DOHH2 (cell line): ENCODE results near the gene SLC7A14.

Experiments
- H3F3A ChIP-seq: fragments of 200-600 bp; sonication (generic), shearing (Covaris generic); 2 replicates; pipeline ENCODE4 v1.6.0; 2016; ENCODE audit warnings: antibody characterized with exemption, mild to moderate bottlenecking; ENCODE audit not compliant: control insufficient read depth, insufficient read depth
- H3K27ac ChIP-seq: fragments of 200-600 bp; sonication (generic); 2 replicates; pipeline ENCODE4 v1.5.1; 2014; ENCODE audit warnings: low read depth, mild to moderate bottlenecking, low read length, moderate library complexity
- H3K27me3 ChIP-seq: fragments of 200-600 bp; sonication (generic); 2 replicates; pipeline ENCODE4 v1.6.1; 2014; ENCODE audit warnings: mild to moderate bottlenecking, low read length, mixed read lengths; ENCODE audit not compliant: control insufficient read depth
- H3K36me3 ChIP-seq: fragments of 200-600 bp; sonication (generic); 2 replicates; pipeline ENCODE4 v1.6.1; 2014; ENCODE audit warnings: mild to moderate bottlenecking, low read length, moderate library complexity, mixed read lengths; ENCODE audit not compliant: control insufficient read depth
- H3K4me1 ChIP-seq: fragments of 200-600 bp; sonication (generic); 2 replicates; pipeline ENCODE4 v1.6.1; 2014; ENCODE audit warnings: mild to moderate bottlenecking, low read length, mixed read lengths; ENCODE audit not compliant: control insufficient read depth
- H3K4me2 ChIP-seq: fragments of 200-600 bp; sonication (generic); 2 replicates; pipeline ENCODE4 v1.6.0; 2014; ENCODE audit warnings: mild to moderate bottlenecking, low read length, moderate library complexity
- H3K4me3 ChIP-seq: fragments of 200-600 bp; sonication (generic); 2 replicates; pipeline ENCODE4 v1.5.1; 2014; ENCODE audit warnings: mild to moderate bottlenecking, low read length, mixed read lengths
- H3K79me2 ChIP-seq: fragments of 200-600 bp; sonication (generic); 2 replicates; pipeline ENCODE4 v1.6.1; 2014; ENCODE audit warnings: mild to moderate bottlenecking, low read length, mixed read lengths; ENCODE audit not compliant: control insufficient read depth
- H3K9me2 ChIP-seq: fragments of 200-600 bp; sonication (generic); replicated peaks from 2 replicates; pipeline ENCODE4 v1.6.1; 2014; ENCODE audit warnings: mild to moderate bottlenecking, low read length, mixed read lengths; ENCODE audit not compliant: control insufficient read depth
- H3K9me3 ChIP-seq: fragments of 200-600 bp; sonication (generic); 2 replicates; pipeline ENCODE4 v1.6.1; 2014; ENCODE audit warnings: antibody characterized with exemption, low read length, mixed read lengths; ENCODE audit not compliant: control insufficient read depth, insufficient read depth
- H4K20me1 ChIP-seq: fragments of 200-600 bp; sonication (generic); 2 replicates; pipeline ENCODE4 v1.6.0; 2014; ENCODE audit warnings: low read depth, mild to moderate bottlenecking, antibody characterized with exemption, low read length, moderate library complexity; ENCODE audit not compliant: control insufficient read depth, insufficient read depth
- CTCF ChIP-seq: fragments of 200-600 bp; sonication (generic); IDR thresholded peaks from one replicate; pipeline ENCODE4 v1.5.1; 2014; ENCODE audit warnings: antibody characterized with exemption, mild to moderate bottlenecking, low read depth, low read length; ENCODE audit not compliant: poor library complexity, severe bottlenecking
- EZH2phosphoT487 ChIP-seq: fragments of 200-600 bp; sonication (generic); IDR thresholded peaks from 2 replicates; pipeline ENCODE4 v1.6.1; 2017; ENCODE audit warnings: borderline replicate concordance, mild to moderate bottlenecking, antibody characterized with exemption, low read length, moderate library complexity, mixed read lengths

SLC7A14 gene

GRCh38 chr3:170423001-170423615 lies 162.8 kb downstream of the SLC7A14 start:
- H3K4me3 ChIP-seq = no peak overlapping the region
- H3K4me1 ChIP-seq = no peaks in the 10 kb centered on the region

DNA sequence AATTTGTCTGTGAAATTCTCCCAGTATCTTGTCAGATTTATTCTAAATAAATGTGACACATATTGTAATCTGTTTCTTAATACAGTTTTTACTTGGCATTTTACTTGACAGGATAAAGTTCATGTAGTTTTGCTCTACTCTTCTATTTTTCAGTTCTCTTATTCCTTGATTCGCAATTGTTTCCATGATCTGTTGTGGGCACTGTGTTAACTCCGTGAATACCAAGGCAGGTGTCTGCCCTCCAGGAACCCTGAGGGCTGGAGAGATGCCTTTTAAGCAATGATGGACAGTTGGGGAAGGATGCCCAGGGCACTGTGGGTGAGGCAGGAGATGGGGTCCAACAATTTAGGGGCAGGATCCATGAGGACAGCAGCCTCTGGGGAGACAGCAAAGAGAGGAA lies 164.1 kb downstream of the SLC7A14 start:
- Histone ChIP-seq H3K4me3 (no peak overlapping the region), H3K27ac (no peak overlapping the region), H3K79me2 (no peaks in the 10 kb centered on the region), H3K4me1 (no peaks in the 10 kb centered on the region), H3F3A (no peaks in the 10 kb centered on the region), H3K27me3 (no peaks in the 10 kb centered on the region), H3K9me2 (no peaks in the 10 kb centered on the region), H3K36me3 (no peaks in the 10 kb centered on the region), H3K9me3 (no peaks in the 10 kb centered on the region), H4K20me1 (no peaks in the 10 kb centered on the region), H3K4me2 (no peak overlapping the region)
- TF ChIP-seq EZH2phosphoT487 (no peak), CTCF (no peak)

More at GRCh38 chr3:170423001-170423615, 162.8 kb downstream of the SLC7A14 start:
- no peak overlapping the region for H3K27ac ChIP-seq
- H3K4me2 ChIP-seq = no peak overlapping the region
- H3K9me3 ChIP-seq = no peaks in the 10 kb centered on the region
- H3F3A ChIP-seq = no peaks in the 10 kb centered on the region
- H3K36me3 ChIP-seq = no peaks in the 10 kb centered on the region
- no peaks in the 10 kb centered on the region for H3K79me2 ChIP-seq
- H3K27me3 ChIP-seq = no peaks in the 10 kb centered on the region
- no peaks in the 10 kb centered on the region for H3K9me2 ChIP-seq
- no peaks in the 10 kb centered on the region for H4K20me1 ChIP-seq
- no peak for TF ChIP-seq CTCF
- TF ChIP-seq EZH2phosphoT487 = no peak

DNA sequence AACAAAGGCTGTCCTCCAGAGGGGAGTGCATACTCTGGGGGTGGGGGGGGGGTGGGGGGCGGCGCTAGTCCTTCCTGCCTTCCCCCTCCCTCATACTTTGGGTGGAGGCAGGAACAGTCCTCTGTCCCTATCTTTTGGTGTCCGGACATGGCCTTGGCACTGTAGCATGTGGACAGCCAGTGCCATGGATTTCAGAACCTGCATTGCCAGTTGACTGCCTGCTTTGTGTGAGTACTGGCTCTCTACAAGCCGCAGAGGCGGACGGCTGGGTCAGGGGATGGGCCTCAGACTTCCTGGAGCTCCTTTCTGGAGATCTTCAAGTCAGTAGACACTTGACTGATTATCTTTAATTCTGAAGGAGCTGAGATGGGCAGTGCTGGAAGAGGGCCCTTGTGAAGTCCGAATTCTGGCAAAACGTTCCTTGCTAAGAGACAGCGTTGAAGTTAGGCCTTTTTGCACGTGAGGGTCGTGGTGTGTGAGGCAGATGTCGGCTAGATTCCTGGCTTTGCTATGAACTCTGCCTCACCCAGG lies 164.7 kb downstream of the SLC7A14 start:
- H4K20me1 ChIP-seq = no peaks in the 10 kb centered on the region
- no peaks in the 10 kb centered on the region for H3K79me2 ChIP-seq
- H3F3A ChIP-seq = no peaks in the 10 kb centered on the region
- H3K4me2 ChIP-seq = no peak overlapping the region
- H3K27ac ChIP-seq = no peak overlapping the region
- no peaks in the 10 kb centered on the region for H3K9me2 ChIP-seq
- H3K9me3 ChIP-seq = no peaks in the 10 kb centered on the region
- H3K4me3 ChIP-seq = no peak overlapping the region
- H3K27me3 ChIP-seq = no peaks in the 10 kb centered on the region
- H3K36me3 ChIP-seq = no peaks in the 10 kb centered on the region
- no peaks in the 10 kb centered on the region for H3K4me1 ChIP-seq
- TF ChIP-seq CTCF (no peak), EZH2phosphoT487 (no peak)
